NCI-H1048 (cell line): ENCODE results near the gene SLMAP.
"Not testable (repeated sequence)": the region's sequence is repeated elsewhere in the genome, so short reads cannot be mapped to it uniquely, and the experiment has no call there.

Source experiments
- DNase-seq: peaks from one replicate; lab custom pipeline; 2025; lab: John Stamatoyannopoulos, UW

Gene SLMAP

GRCh38 chr3:57794951-57795350 lies 38.8 kb downstream of the SLMAP start:
- DNase-seq = no peak

GRCh38 chr3:57796261-57796660 lies 40.2 kb downstream of the SLMAP start:
- DNase-seq = no peak

GRCh38 chr3:57797701-57798487 lies 41.8 kb downstream of the SLMAP start:
- DNase-seq = no peak

DNA sequence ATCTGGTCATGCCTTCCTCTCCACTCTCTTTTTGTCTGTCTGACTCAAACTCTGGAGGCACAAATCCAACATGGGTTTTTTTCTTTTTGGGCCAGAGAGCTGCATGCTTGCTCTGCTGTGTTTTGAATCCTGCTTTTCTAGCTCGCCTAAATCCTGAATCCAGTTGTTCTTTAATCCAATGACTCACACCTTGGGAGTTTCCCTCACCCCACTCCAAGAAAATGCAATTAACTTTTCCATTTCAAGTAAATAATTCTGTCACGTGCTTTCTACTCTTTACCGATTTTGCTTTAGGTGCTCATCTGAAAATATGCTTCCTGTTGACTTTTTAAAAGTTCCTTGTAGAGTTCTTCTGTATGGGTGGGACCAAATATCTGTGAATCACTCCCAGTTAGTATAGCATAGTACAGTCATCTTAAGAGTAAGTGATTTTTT lies 47.6 kb downstream of the SLMAP start:
- DNase-seq = peak; percentile 11

DNA sequence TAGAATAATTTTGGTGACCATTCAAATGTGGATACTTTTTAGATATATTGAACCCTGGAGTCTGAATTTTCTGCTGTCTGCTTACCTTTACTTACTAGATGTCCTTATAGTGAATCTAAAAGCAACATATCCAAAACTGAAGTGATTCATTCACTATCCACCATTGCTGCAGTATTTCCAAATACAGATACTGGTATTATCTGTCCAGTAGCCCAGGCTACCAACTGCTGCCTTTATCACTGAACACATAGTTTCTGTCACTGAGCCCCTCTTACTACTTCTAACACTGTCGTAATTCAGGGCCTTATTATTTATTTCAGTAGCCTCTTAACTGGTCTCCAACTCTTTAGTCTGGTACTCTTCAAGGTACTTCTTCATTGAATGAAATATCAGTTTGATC lies 49.2 kb downstream of the SLMAP start:
- DNase-seq = no peak

- DNase-seq = no peak
Observed at GRCh38 chr3:57805674-57806073, 49.6 kb downstream of the SLMAP start.

DNA sequence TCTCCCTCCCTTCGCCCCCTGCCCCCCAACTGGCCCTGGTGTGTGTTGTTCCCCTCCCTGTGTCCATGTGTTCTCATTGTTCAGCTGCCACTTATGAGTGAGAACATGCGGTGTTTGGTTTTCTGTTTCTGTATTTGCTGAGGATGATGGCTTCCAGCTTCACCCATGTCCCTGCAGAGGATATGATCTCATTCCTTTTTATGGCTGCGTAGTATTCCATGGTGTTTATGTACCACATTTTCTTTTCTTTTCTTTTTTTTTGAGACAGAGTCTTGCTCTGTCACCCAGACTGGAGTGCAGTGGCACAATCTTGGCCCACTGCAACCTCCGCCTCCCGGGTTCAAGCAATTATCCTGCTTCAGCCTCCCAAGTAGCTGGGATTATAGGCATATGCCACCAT lies 50.1 kb downstream of the SLMAP start:
- not testable (repeated sequence) for DNase-seq

DNA sequence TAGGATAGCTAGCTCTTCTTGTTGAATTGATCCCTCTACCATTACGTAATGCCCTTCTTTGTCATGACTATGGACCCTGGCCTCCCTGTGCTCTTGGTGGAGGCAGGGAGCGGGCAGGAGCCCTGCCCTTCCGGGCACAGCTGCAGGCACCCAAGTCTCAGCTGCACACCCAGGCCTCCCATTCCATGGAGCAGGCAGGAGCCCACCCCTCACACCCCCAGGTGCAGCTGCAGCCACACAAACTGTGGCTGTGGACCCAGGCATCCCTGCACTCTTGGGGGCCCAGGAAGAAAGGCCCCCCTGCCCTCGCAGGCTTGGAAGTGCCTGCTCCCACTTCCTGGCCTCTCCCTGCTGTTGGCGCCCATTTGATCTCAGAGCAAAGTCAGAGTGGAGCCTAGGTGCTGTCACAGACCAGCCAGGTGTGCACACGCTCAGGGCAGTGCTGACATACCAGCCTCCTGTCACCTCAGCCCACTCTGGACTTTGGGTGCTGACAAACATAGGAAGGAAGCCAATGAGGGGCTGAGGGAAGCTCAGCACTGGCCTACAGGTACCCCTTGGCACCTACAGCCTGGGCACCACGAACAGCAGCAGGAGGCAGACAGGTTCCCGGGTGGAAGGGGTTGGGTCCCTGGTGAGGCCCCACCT lies 53.0 kb downstream of the SLMAP start:
- no peak for DNase-seq

GRCh38 chr3:57809609-57809968 lies 53.5 kb downstream of the SLMAP start:
- no peak for DNase-seq

DNA sequence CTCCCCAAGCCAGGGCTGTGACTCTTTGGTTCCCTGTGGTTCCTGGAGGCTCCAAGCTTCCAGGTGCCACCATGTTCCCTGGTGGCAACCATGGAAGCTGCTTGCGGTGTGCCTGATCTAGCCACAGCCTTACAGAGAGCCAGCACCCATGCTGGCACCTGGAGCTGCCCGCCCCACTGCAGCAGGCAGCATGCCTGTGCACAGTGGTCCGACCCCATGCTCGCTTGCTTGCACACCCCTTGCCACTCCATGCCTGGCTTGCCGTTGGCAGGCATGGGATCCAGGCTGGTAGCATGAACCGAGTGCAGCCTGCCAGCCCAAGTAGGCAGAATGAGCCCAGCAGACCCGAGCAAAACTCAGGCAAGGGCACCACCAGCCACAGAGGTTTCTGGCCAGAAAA lies 53.9 kb downstream of the SLMAP start:
- DNase-seq = no peak

DNA sequence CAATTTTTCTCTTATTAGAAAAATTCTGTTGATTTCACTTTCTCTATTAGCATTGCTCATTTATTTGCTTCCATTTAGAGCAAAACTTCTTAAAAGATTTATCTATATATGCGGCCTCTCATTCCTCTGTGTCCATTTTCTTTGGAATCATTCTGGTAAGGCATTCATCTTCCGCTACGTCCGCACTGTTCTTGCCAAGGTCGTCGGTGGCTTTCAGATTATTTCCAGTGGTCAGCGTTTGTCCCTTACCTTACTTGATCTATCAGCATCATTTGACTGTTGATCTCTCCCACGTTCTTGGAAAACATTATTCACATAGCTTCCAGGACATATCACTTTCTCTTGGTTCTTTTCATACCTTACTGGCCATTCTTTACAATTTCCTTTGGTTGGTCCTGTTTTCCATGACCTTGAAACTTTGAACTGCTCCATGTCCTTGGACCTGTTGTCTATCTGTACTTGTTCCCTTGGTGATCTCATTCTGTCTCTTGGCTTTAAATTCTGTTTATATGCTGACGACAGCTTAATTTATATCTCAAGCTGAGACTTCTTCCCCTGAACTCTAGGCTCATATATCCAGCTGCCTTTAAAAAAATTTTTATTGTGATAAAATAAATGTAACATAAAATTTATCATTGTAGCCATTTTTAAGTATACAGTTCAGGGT lies 54.5 kb downstream of the SLMAP start:
- no peak for DNase-seq

DNA sequence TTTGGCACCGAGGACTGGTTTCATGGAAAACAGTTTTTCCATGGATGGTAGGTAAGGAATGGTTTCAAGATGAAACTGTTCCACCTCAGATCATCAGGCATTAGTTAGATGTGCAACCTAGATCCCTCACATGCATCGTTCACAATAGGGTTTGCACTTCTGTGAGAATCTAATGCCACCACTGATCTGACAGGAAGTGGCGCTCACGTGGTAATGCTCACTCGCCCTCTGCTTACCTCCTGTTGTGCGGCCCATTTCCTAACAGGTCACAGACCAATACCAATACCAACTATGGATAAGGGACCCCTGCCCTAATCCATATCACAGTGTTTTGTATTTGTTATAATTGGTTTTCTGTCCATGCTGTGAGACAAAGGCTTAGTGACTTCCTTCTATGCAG lies 58.9 kb downstream of the SLMAP start:
- no peak for DNase-seq

DNA sequence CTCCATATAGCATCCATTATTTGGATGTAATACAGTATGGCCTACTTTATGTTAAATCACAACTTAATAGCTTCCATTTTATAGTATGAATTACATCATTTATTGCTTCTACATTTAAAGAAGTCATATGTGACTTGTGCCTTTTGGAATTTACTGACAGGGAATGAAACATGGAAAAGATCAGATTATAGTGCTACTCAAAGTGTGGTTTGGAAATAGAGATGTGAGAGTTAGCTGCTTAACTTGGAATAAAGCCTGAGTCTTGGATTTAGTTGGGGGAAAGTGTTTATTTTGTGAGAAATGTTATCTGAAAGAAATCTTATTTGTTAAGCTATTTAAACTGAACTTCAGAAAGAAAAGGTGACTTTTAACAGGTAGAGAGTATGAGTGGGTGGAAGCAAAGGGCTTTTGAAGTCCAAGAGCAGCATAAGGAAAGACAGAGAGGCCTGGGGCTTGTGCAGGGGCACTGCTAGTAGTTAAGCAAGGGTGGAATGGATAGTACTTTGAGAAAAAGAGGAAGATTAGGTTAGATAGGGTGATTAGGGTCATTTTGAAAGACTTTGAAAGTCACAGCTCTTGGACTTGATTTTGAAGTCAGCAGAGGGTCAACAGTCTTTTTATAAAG lies 60.5 kb downstream of the SLMAP start:
- no peak for DNase-seq

- no peak for DNase-seq
Observed at GRCh38 chr3:57818772-57819171, 62.7 kb downstream of the SLMAP start.

GRCh38 chr3:57820479-57820878 lies 64.4 kb downstream of the SLMAP start:
- no peak for DNase-seq

- DNase-seq = no peak
Observed at GRCh38 chr3:57821765-57822164, 65.7 kb downstream of the SLMAP start.

- DNase-seq = no peak
Observed at GRCh38 chr3:57822686-57823085, 66.6 kb downstream of the SLMAP start.

DNA sequence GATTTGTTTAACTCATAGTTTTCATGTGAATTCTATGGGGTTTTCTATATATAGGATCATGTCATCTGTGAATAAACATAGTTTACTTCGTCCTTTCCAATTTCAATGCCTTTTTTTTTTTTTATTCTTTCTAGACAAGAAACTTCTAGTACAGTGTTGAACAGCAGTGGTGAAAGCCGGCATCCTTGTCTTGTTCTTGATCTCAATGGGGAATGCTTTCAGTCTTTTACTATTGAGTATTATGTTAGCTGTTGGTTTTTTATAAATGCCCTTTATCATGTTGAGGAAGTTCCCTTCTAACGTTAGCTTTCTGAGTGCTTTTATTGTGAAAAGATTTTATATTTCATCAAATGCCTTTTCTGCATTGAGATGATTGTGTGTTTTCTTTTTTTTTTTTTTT lies 69.0 kb downstream of the SLMAP start:
- DNase-seq = no peak

DNA sequence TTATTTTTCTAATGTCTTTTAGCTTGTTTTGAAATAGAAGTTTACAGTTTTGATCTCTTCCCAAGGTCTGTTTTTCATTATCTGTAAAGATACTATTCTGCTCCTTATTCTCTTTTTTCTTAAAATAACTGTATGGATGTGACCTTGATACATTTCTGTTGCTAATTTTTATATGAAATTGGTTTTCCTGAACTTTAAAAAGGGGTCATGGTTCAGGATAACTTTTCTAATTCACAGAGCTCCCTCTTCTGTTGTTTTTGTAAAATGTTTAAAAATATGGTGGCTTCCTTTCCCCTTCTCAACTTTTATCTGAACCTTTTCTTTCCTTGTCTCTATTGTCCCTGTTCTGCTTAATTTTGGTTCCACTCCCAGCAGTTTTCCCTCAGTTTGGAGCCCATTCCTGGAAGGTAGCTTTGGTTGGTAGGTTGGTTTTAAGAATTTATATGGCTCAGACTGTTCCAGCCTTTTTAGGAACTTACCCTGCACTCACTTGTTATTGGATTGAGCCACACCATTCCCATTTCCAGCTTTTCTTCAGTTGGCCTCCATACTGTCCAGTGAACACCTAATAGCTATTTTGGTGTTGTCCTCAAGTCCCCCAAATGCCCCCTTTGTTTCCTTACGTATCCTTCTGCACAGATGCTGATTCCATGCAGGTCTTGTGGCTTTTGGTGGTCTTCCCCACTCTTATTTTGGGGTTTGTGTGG lies 70.3 kb downstream of the SLMAP start:
- no peak for DNase-seq

DNA sequence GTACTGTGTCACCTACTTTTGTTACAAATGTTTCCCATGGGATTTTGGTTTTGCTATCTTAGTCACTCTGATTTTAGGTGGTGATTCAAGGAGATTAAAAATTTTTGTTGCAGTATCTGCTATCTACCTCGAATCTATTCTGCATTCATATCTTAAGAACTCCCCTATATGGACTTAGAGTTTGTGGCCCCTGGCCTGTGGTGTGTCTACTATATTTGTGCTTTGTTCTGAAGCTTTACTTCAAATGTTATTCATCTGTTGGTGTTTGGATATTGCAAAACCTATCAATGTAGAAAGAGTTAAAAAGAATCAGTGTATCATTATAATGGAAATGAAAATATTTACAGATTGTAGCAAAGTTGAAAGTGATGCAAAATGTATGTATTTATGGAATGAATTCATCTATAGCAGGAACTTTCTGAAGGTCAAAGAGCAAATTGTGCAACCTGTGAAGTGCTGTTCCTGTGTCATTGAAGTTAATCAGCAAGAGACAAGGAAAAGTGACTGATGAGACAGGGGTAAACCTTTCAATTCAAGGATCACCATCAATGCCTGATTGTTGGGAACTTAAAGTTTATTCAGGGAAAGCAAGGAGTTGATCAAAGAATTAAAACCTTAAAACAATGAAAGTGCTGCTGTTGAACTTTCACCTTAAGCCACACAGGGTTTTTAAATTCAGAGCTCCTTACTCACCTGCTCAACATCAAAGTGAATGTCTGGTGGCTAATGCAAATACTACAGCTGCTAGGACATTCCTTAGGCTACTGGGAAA lies 71.0 kb downstream of the SLMAP start:
- DNase-seq = no peak

DNA sequence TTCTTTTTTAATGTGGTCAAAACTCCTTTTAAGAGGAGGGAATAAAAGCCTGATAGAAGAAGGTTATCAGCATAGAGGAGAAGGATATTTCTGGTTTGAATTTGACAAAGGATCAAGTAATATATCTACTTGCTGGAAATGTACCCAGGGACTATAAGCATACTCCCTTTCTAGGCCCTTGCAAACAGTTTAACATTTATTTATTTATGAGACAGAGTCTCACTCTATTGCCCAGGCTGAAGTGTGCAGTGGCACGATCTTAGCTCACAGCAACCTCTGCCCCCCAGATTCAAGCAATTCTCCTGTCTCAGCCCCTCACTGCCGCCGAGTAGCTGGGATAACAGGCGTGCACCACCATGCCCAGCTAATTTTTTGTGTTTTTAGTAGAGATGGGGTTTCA lies 71.6 kb downstream of the SLMAP start:
- DNase-seq = no peak
